Cardiac fibroblast (primary cell): ENCODE results near the gene TMCC1.
A peak's percentile ranks its signal among the peaks of the same experiment; 100 is the strongest.
"Not testable (repeated sequence)": the region's sequence is repeated elsewhere in the genome, so short reads cannot be mapped to it uniquely, and the experiment has no call there.

ENCODE experiments used
- DNase-seq, 2 donors: peaks; one replicate each; pipeline versions ENCODE4 v3.0.0 to v3.0.0-alpha.2; 2010; ENCODE audit warnings: low read depth in 2 of 2
- H3K4me3 ChIP-seq, 2 donors: replicated peaks in 1 of 2; 1 replicate in 1 of 2; 2 replicates in 1 of 2; pipeline ENCODE4 v1.5.1; 2011; ENCODE audit warnings: low read depth in 2 of 2, low read length in 2 of 2, mild to moderate bottlenecking in 2 of 2, moderate library complexity in 1 of 2
- CTCF ChIP-seq: IDR thresholded peaks from one replicate; pipeline ENCODE4 v1.5.1; 2011; ENCODE audit warnings: low read depth, mild to moderate bottlenecking, low read length, inconsistent platforms

TMCC1 gene

DNA sequence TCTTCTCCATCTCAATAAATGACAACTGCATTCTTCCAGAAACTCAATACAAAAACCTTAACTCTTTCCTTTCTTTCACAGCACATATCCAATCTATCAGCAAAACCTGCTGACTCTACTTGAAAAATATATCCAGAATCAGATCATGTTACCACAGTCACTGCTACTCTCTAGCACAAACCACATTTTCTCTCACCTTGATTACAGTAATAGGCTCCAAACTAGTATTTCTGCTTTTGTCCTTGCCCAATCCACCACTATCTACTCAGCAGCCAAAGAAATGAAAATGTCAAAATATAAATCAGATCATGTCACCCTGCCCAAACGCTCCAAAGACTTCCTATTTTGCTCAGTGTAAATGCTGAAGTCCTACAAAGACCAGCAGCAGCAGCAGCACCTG, 15.2 kb downstream of the TMCC1 start:
- TF ChIP-seq CTCF, result no peak
- no peak overlapping the region for H3K4me3 ChIP-seq
- DNase-seq, result no peak

- DNase-seq, H3K4me3 ChIP-seq: not testable (repeated sequence)
Observed at GRCh38 chr3:129874479-129874878, 19.0 kb downstream of the TMCC1 start.

GRCh38 chr3:129868912-129869311, 24.6 kb downstream of the TMCC1 start:
- no peak overlapping the region for H3K4me3 ChIP-seq
- TF ChIP-seq CTCF, result no peak

DNA sequence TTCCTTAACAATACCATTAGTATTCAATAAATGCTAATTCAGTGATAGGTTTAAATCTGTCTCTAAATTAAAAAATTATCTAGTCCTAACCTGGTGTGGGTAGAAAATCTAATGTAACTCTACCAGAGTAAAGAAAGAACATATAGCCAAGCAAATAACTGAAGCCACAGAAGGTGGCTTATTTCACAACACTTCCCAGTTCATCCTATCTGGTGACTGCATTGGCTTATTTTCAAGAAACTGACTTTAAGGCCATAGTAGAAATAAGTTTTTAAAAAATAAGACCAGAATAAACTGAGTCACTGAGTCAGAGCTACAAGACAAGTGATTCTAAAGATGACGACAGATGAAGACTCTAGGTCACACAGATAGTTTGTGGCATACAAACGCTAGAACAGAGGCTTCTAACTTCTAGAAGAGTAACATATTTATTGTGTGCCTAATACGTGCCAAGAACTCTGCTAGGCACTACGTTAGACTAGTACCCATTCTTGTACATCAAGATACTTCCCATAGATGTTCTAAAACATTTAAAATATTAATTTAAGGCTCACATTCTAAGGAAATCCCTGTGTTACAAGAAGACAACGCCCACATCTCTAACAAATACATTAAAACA, 25.9 kb downstream of the TMCC1 start:
- TF ChIP-seq CTCF, result no peak
- DNase-seq, result peak in 1 of 2 donors; percentile 48
- no peak overlapping the region for H3K4me3 ChIP-seq

More at GRCh38 chr3:129868912-129869311, 24.6 kb downstream of the TMCC1 start:
- no peak for DNase-seq

DNA sequence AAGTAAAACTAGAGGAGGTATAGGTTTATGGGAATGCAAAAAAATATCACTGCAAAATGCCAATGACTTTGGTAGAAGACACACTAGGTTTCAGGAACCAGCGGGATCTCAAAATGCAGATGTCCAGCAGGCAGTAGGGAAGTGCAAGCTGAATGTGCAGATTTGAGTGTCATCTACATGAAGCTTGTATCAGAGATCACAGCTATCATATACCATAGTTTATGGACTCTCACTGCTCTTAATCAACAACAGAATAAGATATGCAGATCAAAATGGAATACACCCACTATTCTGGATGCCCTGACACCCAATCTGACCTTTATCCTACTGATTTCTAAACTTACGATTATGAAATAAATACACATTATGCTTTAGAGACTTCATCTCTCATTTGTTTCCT, 27.7 kb downstream of the TMCC1 start:
- no peak overlapping the region for H3K4me3 ChIP-seq
- DNase-seq, result no peak
- no peak for TF ChIP-seq CTCF

DNA sequence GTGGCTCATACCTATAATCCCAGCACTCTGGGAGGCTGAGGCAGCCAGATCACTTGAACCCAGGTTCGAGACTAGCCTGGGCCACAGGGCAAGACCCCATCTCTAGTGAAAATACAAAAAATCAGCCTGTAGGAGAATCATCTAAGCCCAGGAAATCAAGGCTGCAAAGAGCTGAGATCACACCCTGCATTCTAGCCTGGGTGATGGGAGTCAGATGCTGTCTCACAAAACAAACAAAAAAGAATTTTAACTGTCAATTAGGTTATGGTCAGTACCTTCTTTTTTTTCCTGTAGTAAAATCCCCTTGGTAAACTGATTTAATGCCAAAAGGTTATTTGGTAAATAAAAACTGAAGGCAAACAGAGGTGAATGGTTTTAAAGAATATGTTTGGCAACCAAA, 29.0 kb downstream of the TMCC1 start:
- TF ChIP-seq CTCF, result no peak
- H3K4me3 ChIP-seq, result no peak overlapping the region
- DNase-seq, result no peak

DNA sequence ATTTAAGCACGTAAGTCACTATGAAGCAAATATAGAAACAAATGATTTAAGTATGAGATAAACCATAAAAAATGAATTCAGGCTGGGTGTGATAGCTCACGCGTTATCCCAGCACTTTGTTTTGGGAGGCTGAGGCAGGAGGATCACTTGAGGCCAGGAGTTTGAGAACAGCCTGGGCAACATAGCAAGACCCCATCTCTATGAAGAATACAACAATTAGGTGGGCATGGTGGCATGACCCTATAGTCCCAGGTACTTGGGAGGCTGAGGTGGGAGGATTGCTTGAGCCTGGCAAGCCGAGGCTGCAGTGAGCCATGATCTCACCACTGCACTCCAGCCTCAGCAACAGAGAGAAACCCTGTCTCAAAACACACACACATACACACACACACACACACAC, 34.2 kb downstream of the TMCC1 start:
- H3K4me3 ChIP-seq, result no peak overlapping the region
- TF ChIP-seq CTCF, result no peak
- no peak for DNase-seq
